ENCODE data around the gene SNX33.
"Not testable (repeated sequence)": the region's sequence is repeated elsewhere in the genome, so short reads cannot be mapped to it uniquely, and the experiment has no call there.

Gene SNX33

GRCh38 chr15:75677465-75678323 is 30.0 kb downstream of the SNX33 start:
- no peak for DNase-seq
- intact Hi-C loops (cut with DNase I): no loop called here

DNA sequence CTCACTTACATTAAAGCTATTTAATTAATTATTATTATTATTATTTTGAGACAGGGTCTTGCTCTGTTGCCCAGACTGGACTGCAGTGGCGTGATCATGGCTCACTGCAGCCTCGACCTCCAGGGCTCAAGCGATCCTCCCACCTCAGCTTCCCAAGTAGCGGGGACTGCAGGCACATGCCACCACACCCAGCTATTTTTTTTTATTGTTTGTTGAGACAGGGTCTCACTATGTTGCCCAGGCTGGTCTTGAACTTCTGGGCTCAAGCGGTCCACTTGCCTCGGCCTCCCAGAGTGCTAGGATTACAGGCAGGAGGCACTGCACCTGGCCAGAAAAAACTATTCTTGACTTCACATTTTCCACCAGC is 30.6 kb downstream of the SNX33 start:
- intact Hi-C loops (cut with DNase I); DNase-seq: not testable (repeated sequence)

DNA sequence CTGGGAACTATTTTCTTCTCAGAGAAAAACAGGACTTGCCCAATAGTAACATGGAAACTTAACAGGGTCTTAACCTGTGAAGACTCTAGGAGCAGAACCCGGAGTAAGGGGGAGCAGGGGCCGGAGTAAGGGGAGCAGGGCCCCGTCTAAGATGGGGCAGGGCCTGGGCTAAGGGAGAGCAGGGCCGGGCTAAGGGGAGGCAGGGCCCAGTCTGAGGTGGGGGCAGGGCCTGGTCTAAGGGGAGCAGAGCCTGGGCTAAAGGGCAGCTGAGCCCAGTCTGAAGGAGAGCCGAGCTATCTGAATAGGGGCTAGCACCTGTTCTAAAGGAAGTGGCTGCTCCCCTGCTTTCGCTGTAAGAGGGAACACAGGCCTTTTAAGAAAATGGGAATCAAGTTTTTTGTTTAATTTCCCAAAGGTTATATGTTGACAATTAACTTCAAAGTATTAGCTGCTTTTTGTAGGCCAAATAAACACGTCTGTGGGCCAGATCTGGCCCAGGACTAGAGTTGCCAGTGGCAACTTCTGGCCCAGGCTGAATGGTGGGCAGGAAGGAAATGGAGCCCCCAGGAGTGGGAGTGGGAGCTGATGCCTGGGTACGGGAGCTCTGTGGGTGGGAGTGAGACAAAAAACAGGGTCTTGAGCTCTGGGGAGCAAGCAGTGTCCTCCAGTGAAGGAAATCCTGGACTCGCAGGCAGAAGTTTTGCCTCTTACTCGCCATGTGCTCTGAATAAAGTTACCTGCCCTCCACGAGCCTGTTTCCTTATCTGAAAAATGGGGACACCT is 32.5 kb downstream of the SNX33 start:
- intact Hi-C loops (cut with DNase I): loop anchor here (5.0 kb wide), 1 partner anchor 43 kb away; no protein-coding TSS in a partner anchor

DNA sequence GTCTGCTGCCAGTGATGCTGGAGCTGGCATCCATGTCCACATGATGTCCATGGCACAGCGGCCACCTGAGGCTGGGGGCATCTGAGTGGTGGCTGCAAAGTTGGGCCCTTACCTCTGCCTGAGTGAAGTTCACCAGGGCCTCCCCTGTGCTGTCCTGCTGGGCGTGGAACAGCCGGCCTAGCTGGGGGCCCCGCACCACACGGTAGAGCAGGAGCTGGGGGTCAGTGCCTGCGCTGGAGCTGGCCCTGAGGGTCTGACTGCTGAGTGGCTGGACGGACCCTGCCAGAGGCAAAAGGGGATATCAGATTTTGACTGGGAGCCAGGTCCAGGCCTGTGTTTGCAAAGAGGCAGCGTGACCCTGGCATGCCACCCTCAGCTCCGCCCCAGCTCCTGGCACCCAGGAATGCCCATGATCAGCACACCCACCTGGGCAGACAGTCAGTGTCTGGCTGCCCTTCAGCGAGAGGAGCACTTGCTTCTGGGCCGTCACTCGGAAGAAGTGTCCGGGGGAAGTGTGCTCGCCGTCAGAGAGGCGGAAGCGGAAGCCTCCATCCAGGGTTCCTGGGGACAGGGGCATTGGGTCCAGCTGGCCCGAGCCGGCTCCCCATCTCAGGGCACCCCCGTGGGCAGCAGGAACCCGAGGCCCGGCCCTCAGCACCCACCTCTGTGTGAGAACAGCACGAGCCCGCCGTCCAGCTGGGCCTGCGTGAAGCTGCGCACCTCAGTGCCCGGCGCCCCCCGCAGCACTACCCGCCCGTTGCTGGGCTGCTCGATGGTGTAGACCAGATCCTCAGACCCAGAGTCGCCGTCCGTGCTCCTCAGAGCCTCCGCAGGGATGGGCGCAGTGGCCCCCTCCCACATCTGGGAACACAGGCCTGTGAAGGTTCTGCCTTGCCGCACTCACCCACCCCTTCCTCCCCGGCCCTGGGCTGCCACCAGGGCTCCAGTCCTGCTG is 34.7 kb downstream of the SNX33 start:
- intact Hi-C loops (cut with DNase I): loop anchor here (5.0 kb wide), 1 partner anchor 45 kb away; no protein-coding TSS in a partner anchor
- no peak for DNase-seq

More for the DNA sequence above, 32.5 kb downstream of the SNX33 start:
- no peak for DNase-seq

GRCh38 chr15:75683646-75684312 is 36.1 kb downstream of the SNX33 start:
- DNase-seq: peak; percentile 44 to 95 (median 68)
- intact Hi-C loops (cut with DNase I): loop anchor here (5.0 kb wide), 1 partner anchor 46 kb away; no protein-coding TSS in a partner anchor

GRCh38 chr15:75684648-75685047 is 36.9 kb downstream of the SNX33 start:
- intact Hi-C loops (cut with DNase I): loop anchor here (5.0 kb wide), 1 partner anchor 47 kb away; no protein-coding TSS in a partner anchor
- DNase-seq: no peak

DNA sequence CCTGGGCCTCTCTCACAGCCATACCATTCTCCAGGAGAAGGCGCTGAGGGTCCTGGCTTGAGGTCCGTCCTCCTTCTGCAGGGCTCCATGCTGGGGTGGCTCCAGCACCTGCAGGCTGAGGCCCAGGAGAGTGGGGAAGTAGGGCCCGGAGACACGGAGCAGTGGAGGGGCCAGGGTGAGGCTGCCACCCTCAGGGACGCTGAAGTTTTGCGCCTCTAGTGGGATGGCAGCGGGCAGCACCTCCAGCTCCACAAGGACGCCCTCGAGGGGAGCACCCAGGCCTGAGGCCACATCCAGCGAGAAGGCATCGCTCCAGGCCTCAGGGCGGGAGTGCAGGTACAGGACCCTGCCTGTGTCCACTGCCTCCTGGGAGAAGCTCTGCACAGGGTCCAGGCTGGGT is 37.5 kb downstream of the SNX33 start:
- no peak for DNase-seq
- intact Hi-C loops (cut with DNase I): no loop called here

DNA sequence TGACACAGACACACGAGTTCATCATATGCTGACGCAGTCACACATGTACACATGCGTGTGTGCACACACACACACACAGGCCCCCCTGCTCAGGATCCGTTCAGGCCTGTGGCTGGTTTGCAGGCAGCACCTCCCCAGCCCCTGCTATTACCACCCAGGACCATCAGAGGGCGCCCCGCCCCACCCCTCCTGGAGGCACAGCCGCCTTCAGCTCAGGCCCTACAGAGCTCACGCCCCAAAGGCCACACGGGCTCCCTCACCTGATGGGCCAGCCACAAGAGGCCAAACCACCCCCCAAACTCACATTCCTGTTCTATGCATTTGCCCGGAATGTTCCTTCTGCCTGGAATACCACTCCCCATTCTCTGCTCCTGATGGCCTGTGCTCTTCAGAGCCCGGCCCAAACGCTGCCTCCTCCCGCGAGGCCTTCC is 38.5 kb downstream of the SNX33 start:
- intact Hi-C loops (cut with DNase I): not testable (repeated sequence)
- DNase-seq: peak; percentile 42 to 96 (median 76)

GRCh38 chr15:75687486-75688277 is 40.0 kb downstream of the SNX33 start:
- intact Hi-C loops (cut with DNase I): no loop called here
- no peak for DNase-seq

- intact Hi-C loops (cut with DNase I): no loop called here
- no peak for DNase-seq
Measured at GRCh38 chr15:75688278-75688557, 40.5 kb downstream of the SNX33 start.

GRCh38 chr15:75688831-75689230 is 41.1 kb downstream of the SNX33 start:
- DNase-seq: no peak
- intact Hi-C loops (cut with DNase I): no loop called here

- intact Hi-C loops (cut with DNase I); DNase-seq: not testable (repeated sequence)
Measured at GRCh38 chr15:75689429-75689828, 41.7 kb downstream of the SNX33 start.

DNA sequence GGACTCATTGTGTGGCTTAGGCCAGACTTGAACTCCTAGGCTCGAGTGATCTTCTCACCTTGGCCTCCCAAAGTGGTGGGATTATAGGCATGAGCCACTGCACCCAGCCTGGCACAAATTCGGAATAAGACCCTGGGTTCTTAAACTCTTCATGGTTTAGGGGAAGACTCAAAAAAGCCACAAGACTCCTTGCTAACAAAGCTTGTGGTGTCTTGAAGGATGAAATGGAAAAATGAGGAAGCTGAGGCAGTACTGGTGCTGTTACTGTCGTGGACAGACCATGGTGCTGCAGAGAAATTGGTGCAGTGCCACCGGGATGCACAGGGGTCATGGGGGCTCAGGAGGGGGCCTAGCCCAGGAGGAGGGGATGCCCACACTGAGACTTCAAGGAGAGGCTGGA is 44.6 kb downstream of the SNX33 start:
- intact Hi-C loops (cut with DNase I); DNase-seq: not testable (repeated sequence)

DNA sequence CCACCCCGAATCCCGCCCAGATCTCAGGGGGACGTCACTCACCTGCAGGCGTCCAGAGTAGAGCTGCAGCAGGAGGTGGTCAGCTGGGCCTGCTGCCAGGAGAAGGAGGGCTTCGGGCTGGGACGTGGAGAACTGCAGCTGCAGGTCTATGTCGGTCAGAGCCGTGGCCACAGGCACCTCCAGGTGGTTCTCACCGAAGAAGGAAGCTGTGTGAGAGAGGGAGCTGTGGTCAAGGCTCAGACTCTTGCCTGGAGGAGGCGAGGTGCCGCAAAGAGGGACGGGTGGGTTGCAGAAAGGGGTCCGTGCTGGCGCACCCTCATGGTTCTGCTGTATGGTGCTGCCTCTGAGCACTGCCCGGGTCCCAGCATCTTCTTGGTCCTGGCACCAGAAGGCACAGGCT is 45.3 kb downstream of the SNX33 start:
- DNase-seq; intact Hi-C loops (cut with DNase I): not testable (repeated sequence)

- intact Hi-C loops (cut with DNase I): no loop called here
- no peak for DNase-seq
Measured at GRCh38 chr15:75693501-75694240, 46.0 kb downstream of the SNX33 start.

DNA sequence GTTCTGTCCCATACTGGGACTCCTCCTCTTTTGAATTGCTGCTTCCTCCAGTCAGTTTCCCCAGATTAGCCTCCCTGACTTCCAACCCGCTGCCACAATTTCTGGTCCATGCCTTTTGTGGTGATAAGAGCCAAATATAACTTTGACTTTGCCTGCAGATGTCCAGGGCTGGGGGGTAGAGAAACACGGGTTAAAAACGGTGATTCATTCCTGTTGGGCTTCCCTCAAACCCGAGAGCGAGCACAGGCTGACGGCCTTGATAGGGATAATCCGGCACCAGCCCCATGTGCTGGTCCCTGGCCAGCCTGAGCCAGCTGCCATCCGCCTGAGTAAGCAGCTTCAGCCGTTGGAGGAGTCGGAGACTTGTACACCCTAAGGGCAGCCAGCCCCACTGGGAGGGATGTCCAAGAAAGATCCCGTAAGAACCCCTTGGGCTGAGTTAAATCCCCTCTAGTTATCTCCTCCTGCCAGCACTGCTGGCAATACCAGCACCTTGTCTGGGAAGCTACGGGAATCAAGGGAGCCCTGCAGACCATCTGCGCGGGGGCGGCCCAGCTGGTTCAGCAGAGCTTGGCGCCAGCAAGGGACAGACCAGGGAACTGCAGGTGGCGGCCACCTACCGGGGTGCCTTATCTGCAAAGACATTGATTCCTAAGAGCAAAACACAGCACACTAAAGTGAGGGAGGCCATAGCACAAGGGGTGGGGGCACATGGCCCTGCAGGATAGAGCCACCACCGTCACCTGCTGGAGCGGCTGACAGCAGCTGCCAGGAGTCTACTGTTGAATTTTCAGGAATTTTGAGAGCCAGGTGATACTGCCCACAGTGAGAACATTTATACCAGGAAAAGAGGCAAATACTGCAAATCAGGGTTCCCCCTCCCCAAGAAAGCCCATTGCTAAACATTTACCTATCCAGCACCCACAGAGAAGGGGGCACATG is 46.8 kb downstream of the SNX33 start:
- DNase-seq: peak; percentile 53 to 97 (median 79)
- intact Hi-C loops (cut with DNase I): no loop called here

- no peak for DNase-seq
Measured at GRCh38 chr15:75695220-75695619, 47.5 kb downstream of the SNX33 start.

More at GRCh38 chr15:75695220-75695619, 47.5 kb downstream of the SNX33 start:
- intact Hi-C loops (cut with DNase I): no loop called here
